WTC11 (cell line): ENCODE measurements around the gene CBFA2T2. TPM values are rescaled to one million over a fixed set of nuclear protein-coding genes. Genes with fewer than 3 reads are reported as not detected.

ENCODE experiments used
- CREB1 ChIP-seq: sonication (generic); formaldehyde crosslinking; IDR thresholded peaks from 2 replicates; pipeline ENCODE4 v1.8.0; 2023; ENCODE audit warnings: mild to moderate bottlenecking, missing genetic modification reagents
- GABPB1 ChIP-seq: sonication (generic); formaldehyde crosslinking; IDR thresholded peaks from 2 replicates; pipeline ENCODE4 v1.8.1; 2023; ENCODE audit warnings: mild to moderate bottlenecking, missing genetic modification reagents
- JUN ChIP-seq: sonication (generic); formaldehyde crosslinking; IDR thresholded peaks from 2 replicates; pipeline ENCODE4 v1.8.0; 2023; ENCODE audit warnings: mild to moderate bottlenecking, missing genetic modification reagents
- MXD4 ChIP-seq: fragments of 250-450 bp; sonication (Bioruptor Pico); IDR thresholded peaks from 2 replicates; pipeline ENCODE4 v1.8.0; 2021; ENCODE audit warnings: mild to moderate bottlenecking, moderate library complexity, borderline replicate concordance
- NFATC4 ChIP-seq: fragments of 250-450 bp; sonication (Bioruptor Pico); IDR thresholded peaks from 2 replicates; pipeline ENCODE4 v1.9.0; 2021; ENCODE audit warnings: mild to moderate bottlenecking
- NFE2L1 ChIP-seq: sonication (generic); formaldehyde crosslinking; IDR thresholded peaks from 2 replicates; pipeline ENCODE4 v1.8.1; 2023; ENCODE audit warnings: missing genetic modification reagents
- SP1 ChIP-seq: sonication (generic); formaldehyde crosslinking; conservative IDR thresholded peaks from 2 replicates; pipeline ENCODE4 v1.8.1; 2022; ENCODE audit warnings: missing genetic modification reagents
- TCF7 ChIP-seq: sonication (generic); formaldehyde crosslinking; IDR thresholded peaks from 2 replicates; pipeline ENCODE4 v1.8.0; 2022; ENCODE audit warnings: mild to moderate bottlenecking, low read depth, missing genetic modification reagents, moderate library complexity
- ZBTB21 ChIP-seq: sonication (generic); formaldehyde crosslinking; IDR thresholded peaks from 2 replicates; pipeline ENCODE4 v1.8.1; 2023; ENCODE audit warnings: mild to moderate bottlenecking, missing genetic modification reagents, borderline replicate concordance
- total RNA-seq: library from RNA; stranded (reverse); gene quantifications from 3 replicates; pipeline ENCODE4 v1.2.3, GENCODE V29; 2021
- TF ChIP-seq, protein P1 (sequence below): sonication (generic); formaldehyde crosslinking; IDR thresholded peaks from 2 replicates; pipeline ENCODE4 v1.8.1; 2023; ENCODE audit warnings: mild to moderate bottlenecking, missing genetic modification reagents, borderline replicate concordance
- TF ChIP-seq, protein P2 (sequence below): sonication (generic); formaldehyde crosslinking; IDR thresholded peaks from 2 replicates; pipeline ENCODE4 v1.8.0; 2022; ENCODE audit warnings: mild to moderate bottlenecking, missing genetic modification reagents
- TF ChIP-seq, protein P3 (sequence below): fragments of 250-450 bp; sonication (Bioruptor Pico); IDR thresholded peaks from 2 replicates; pipeline ENCODE4 v1.8.0; 2021; ENCODE audit warnings: mild to moderate bottlenecking
- TF ChIP-seq, protein P4 (sequence below): sonication (generic); formaldehyde crosslinking; IDR thresholded peaks from 2 replicates; pipeline ENCODE4 v1.8.1; 2023; ENCODE audit warnings: mild to moderate bottlenecking, missing genetic modification reagents
- TF ChIP-seq, protein P5 (sequence below): sonication (generic); formaldehyde crosslinking; IDR thresholded peaks from 2 replicates; pipeline ENCODE4 v1.8.0; 2022; ENCODE audit warnings: mild to moderate bottlenecking, missing genetic modification reagents
- TF ChIP-seq, protein P6 (sequence below): sonication (generic); formaldehyde crosslinking; IDR thresholded peaks from 2 replicates; pipeline ENCODE4 v1.8.0; 2023; ENCODE audit warnings: mild to moderate bottlenecking, missing genetic modification reagents
- TF ChIP-seq, protein P7 (sequence below): sonication (generic); formaldehyde crosslinking; IDR thresholded peaks from 2 replicates; pipeline ENCODE4 v1.8.1; 2022; ENCODE audit warnings: low read depth, mild to moderate bottlenecking, moderate library complexity, missing genetic modification reagents, borderline replicate concordance

The CBFA2T2 gene
- total RNA-seq, 1 experiment from 2014 or later, result 22.1 TPM

DNA sequence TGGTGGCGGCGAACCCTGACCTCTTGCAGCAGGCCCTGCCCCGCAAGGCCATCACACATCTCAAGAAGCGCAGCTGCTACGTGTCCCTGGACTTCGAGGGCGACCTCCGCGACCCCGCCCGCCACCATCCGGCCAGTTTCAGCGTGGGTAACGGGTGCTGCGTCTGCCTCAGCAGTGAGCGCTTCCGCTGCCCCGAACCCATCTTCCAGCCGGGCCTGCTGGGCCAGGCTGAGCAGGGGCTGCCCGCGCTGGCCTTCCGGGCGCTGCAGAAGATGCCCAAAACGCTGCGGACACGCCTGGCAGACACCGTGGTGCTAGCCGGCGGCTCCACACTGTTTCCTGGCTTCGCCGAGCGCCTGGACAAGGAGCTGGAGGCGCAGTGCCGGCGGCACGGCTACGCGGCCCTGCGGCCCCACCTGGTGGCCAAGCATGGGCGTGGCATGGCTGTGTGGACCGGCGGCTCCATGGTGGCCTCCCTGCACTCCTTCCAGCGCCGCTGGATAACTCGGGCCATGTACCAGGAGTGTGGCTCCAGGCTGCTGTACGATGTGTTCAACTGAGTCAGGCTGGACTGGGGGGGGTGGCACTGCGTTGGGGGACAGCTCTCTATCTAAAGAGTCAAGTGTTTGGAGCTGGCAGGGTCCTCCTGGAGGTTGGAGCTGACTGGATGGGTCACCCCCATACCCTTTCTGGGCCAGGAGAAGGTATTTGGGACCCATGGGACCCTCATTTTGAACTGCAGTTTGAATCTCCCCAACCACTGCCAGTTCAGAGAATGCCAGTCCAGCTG is 178.0 kb downstream of the CBFA2T2 start (continued):
- TF ChIP-seq, protein P1, sequence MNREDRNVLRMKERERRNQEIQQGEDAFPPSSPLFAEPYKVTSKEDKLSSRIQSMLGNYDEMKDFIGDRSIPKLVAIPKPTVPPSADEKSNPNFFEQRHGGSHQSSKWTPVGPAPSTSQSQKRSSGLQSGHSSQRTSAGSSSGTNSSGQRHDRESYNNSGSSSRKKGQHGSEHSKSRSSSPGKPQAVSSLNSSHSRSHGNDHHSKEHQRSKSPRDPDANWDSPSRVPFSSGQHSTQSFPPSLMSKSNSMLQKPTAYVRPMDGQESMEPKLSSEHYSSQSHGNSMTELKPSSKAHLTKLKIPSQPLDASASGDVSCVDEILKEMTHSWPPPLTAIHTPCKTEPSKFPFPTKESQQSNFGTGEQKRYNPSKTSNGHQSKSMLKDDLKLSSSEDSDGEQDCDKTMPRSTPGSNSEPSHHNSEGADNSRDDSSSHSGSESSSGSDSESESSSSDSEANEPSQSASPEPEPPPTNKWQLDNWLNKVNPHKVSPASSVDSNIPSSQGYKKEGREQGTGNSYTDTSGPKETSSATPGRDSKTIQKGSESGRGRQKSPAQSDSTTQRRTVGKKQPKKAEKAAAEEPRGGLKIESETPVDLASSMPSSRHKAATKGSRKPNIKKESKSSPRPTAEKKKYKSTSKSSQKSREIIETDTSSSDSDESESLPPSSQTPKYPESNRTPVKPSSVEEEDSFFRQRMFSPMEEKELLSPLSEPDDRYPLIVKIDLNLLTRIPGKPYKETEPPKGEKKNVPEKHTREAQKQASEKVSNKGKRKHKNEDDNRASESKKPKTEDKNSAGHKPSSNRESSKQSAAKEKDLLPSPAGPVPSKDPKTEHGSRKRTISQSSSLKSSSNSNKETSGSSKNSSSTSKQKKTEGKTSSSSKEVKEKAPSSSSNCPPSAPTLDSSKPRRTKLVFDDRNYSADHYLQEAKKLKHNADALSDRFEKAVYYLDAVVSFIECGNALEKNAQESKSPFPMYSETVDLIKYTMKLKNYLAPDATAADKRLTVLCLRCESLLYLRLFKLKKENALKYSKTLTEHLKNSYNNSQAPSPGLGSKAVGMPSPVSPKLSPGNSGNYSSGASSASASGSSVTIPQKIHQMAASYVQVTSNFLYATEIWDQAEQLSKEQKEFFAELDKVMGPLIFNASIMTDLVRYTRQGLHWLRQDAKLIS (CRISPR knock-in tag), result peak; percentile 81
- TF ChIP-seq, protein P2, sequence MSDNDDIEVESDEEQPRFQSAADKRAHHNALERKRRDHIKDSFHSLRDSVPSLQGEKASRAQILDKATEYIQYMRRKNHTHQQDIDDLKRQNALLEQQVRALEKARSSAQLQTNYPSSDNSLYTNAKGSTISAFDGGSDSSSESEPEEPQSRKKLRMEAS (CRISPR knock-in tag), result peak; percentile 93
- TF ChIP-seq, protein P3, sequence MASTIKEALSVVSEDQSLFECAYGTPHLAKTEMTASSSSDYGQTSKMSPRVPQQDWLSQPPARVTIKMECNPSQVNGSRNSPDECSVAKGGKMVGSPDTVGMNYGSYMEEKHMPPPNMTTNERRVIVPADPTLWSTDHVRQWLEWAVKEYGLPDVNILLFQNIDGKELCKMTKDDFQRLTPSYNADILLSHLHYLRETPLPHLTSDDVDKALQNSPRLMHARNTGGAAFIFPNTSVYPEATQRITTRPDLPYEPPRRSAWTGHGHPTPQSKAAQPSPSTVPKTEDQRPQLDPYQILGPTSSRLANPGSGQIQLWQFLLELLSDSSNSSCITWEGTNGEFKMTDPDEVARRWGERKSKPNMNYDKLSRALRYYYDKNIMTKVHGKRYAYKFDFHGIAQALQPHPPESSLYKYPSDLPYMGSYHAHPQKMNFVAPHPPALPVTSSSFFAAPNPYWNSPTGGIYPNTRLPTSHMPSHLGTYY (CRISPR knock-in tag), result no peak
- TF ChIP-seq, protein P4, sequence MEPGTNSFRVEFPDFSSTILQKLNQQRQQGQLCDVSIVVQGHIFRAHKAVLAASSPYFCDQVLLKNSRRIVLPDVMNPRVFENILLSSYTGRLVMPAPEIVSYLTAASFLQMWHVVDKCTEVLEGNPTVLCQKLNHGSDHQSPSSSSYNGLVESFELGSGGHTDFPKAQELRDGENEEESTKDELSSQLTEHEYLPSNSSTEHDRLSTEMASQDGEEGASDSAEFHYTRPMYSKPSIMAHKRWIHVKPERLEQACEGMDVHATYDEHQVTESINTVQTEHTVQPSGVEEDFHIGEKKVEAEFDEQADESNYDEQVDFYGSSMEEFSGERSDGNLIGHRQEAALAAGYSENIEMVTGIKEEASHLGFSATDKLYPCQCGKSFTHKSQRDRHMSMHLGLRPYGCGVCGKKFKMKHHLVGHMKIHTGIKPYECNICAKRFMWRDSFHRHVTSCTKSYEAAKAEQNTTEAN (CRISPR knock-in tag), result peak; percentile 63; the same call in 1 of the 2 replicates
- TF ChIP-seq NFATC4 (0 out of 2 replicates have a peak, but pooled peaks have one; percentile 41), JUN (0 out of 2 replicates have a peak, but pooled peaks have one; percentile 2), MXD4 (CRISPR knock-in tag) (no peak), CREB1 (CRISPR knock-in tag) (0 out of 2 replicates have a peak, but pooled peaks have one; percentile 42), TCF7 (CRISPR knock-in tag) (no peak), SP1 (CRISPR knock-in tag) (peak; percentile 44; the same call in 1 of the 2 replicates), NFE2L1 (CRISPR knock-in tag) (peak; percentile 54; the same call in 1 of the 2 replicates), GABPB1 (CRISPR knock-in tag) (no peak), ZBTB21 (CRISPR knock-in tag) (peak; percentile 85)
- TF ChIP-seq, protein P5, sequence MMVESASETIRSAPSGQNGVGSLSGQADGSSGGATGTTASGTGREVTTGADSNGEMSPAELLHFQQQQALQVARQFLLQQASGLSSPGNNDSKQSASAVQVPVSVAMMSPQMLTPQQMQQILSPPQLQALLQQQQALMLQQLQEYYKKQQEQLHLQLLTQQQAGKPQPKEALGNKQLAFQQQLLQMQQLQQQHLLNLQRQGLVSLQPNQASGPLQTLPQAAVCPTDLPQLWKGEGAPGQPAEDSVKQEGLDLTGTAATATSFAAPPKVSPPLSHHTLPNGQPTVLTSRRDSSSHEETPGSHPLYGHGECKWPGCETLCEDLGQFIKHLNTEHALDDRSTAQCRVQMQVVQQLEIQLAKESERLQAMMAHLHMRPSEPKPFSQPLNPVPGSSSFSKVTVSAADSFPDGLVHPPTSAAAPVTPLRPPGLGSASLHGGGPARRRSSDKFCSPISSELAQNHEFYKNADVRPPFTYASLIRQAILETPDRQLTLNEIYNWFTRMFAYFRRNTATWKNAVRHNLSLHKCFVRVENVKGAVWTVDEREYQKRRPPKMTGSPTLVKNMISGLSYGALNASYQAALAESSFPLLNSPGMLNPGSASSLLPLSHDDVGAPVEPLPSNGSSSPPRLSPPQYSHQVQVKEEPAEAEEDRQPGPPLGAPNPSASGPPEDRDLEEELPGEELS (CRISPR knock-in tag), result 0 out of 2 replicates have a peak, but pooled peaks have one; percentile 30
- TF ChIP-seq, protein P6, sequence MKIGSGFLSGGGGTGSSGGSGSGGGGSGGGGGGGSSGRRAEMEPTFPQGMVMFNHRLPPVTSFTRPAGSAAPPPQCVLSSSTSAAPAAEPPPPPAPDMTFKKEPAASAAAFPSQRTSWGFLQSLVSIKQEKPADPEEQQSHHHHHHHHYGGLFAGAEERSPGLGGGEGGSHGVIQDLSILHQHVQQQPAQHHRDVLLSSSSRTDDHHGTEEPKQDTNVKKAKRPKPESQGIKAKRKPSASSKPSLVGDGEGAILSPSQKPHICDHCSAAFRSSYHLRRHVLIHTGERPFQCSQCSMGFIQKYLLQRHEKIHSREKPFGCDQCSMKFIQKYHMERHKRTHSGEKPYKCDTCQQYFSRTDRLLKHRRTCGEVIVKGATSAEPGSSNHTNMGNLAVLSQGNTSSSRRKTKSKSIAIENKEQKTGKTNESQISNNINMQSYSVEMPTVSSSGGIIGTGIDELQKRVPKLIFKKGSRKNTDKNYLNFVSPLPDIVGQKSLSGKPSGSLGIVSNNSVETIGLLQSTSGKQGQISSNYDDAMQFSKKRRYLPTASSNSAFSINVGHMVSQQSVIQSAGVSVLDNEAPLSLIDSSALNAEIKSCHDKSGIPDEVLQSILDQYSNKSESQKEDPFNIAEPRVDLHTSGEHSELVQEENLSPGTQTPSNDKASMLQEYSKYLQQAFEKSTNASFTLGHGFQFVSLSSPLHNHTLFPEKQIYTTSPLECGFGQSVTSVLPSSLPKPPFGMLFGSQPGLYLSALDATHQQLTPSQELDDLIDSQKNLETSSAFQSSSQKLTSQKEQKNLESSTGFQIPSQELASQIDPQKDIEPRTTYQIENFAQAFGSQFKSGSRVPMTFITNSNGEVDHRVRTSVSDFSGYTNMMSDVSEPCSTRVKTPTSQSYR (CRISPR knock-in tag), result peak; percentile 12; the same call in 1 of the 2 replicates
- TF ChIP-seq, protein P7, sequence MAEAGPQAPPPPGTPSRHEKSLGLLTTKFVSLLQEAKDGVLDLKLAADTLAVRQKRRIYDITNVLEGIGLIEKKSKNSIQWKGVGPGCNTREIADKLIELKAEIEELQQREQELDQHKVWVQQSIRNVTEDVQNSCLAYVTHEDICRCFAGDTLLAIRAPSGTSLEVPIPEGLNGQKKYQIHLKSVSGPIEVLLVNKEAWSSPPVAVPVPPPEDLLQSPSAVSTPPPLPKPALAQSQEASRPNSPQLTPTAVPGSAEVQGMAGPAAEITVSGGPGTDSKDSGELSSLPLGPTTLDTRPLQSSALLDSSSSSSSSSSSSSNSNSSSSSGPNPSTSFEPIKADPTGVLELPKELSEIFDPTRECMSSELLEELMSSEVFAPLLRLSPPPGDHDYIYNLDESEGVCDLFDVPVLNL (CRISPR knock-in tag), result no peak
- TF ChIP-seq, all 79 proteins: peak for 23
